ENCODE data around the gene GULP1. TPM values are rescaled to one million over a fixed set of nuclear protein-coding genes. Genes with fewer than 3 reads are reported as not detected.

GULP1 gene
- total and polyA plus RNA-seq, 2 of the 4 experiments (the other 2 are of a cell fraction), result 24.4 to 40.1 TPM

DNA sequence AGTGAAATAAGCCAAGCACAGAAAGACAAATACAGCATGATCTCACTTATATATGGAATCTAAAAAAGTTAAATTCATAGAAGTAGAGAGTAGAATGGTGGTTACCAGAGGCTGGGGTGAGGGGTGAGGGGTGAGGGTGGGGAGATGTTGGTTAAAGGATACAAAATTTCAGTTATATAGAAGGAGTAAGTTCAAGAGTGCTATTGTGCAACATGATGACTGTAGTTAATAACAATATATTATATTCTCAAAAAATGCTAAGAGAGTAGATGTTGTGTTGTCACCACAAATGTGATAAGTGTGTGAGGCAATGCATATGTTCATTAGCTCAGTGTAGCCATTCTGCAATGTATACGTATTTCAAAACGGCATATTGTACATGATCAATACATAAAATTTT, 26.4 kb upstream of the GULP1 start:
- POLR2A ChIA-PET (ENCODE audit: unreplicated experiment), result no interaction called here
- no peak overlapping the region for H3K9ac ChIP-seq (ENCODE audit: low read depth, low read length)
- no CpG with 5 or more reads among the region's 2 CpGs for WGBS, 2 experiments (ENCODE audit: extremely low coverage in 2 of 2, insufficient read length in 1 of 2)

More for the DNA sequence above, 26.4 kb upstream of the GULP1 start:
- BruUV-seq (replicated peaks), result no TSS peak
- Histone ChIP-seq H3K9me3 (ENCODE audit: control insufficient read depth, insufficient read depth, low read length) (no peaks in the 10 kb centered on the region), H4K91ac (ENCODE audit: insufficient read depth, low read depth, low read length) (no peak overlapping the region), H3K14ac (replicated peaks; ENCODE audit: low read depth, low read length) (no peak overlapping the region), H3K36me3 (ENCODE audit: control insufficient read depth, insufficient read depth, low read length) (no peaks in the 10 kb centered on the region), H2AFZ (replicated peaks; ENCODE audit: low read length, poor library complexity) (no peak overlapping the region), H3K23ac (ENCODE audit: low read depth, low read length) (no peak overlapping the region), H2BK5ac (ENCODE audit: low read depth, low read length, poor library complexity, severe bottlenecking) (no peak overlapping the region), H3K4ac (ENCODE audit: low read depth, low read length) (no peak overlapping the region), H3K9me1 (ENCODE audit: insufficient read depth, low read length) (no peaks in the 10 kb centered on the region), H3K4me2 (ENCODE audit: low read depth, low read length) (no peak overlapping the region), H3K4me1 (ENCODE audit: control insufficient read depth, insufficient read depth, low read length) (no peaks in the 10 kb centered on the region), H4K20me1 (ENCODE audit: insufficient read depth, low read length) (no peaks in the 10 kb centered on the region), H4K5ac (ENCODE audit: low read depth, low read length) (no peak overlapping the region), H2BK120ac (ENCODE audit: low read depth, low read length) (no peak overlapping the region), H2BK15ac (ENCODE audit: low read depth, low read length) (no peak overlapping the region), H3K18ac (ENCODE audit: low read depth, low read length) (no peak overlapping the region), H2AK5ac (ENCODE audit: low read depth, low read length) (no peak overlapping the region), H4K8ac (ENCODE audit: low read depth in 2 of 2, low read length in 2 of 2) (no peak overlapping the region), H3K79me1 (ENCODE audit: low read depth in 1 of 2, low read length in 2 of 2) (no peaks in the 10 kb centered on the region), H2AK9ac (replicated peaks; ENCODE audit: low read depth, low read length, poor library complexity) (no peak overlapping the region), H3K56ac (ENCODE audit: extremely low read depth, insufficient read depth, low read length) (no peak overlapping the region), H3K27me3 (ENCODE audit: control insufficient read depth, insufficient read depth, low read length) (no peaks in the 10 kb centered on the region), H3K27ac (ENCODE audit: insufficient read depth, low read length) (no peak overlapping the region), H3K4me3 (ENCODE audit: insufficient read depth, low read depth, low read length) (no peak overlapping the region), H2BK20ac (ENCODE audit: low read depth, low read length) (no peak overlapping the region)
- CTCF ChIA-PET, result no interaction called here
- no peak for DNase-seq
- intact Hi-C loops (cut with micrococcal nuclease) (loop anchor here (10.0 kb wide), 1 partner anchor 281 kb away; no protein-coding TSS in a partner anchor), in situ Hi-C loops (cut with MboI; ENCODE audit: low sequenced_read_pairs) (no loop called here), dilution Hi-C loops (cut with HindIII; ENCODE audit: low sequenced_read_pairs, unreplicated experiment) (no loop called here)
- no peak for TF ChIP-seq RCOR1 (IDR thresholded peaks at IDR 0.05; ENCODE audit: insufficient replicate concordance, low read length)
- TF ChIP-seq CEBPB (IDR thresholded peaks at IDR 0.05; ENCODE audit: low read depth, low read length), result peak; percentile 69
- TF ChIP-seq, protein P1, sequence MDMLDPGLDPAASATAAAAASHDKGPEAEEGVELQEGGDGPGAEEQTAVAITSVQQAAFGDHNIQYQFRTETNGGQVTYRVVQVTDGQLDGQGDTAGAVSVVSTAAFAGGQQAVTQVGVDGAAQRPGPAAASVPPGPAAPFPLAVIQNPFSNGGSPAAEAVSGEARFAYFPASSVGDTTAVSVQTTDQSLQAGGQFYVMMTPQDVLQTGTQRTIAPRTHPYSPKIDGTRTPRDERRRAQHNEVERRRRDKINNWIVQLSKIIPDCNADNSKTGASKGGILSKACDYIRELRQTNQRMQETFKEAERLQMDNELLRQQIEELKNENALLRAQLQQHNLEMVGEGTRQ (IDR thresholded peaks at IDR 0.05; ENCODE audit: low read depth, low read length), result no peak
- no peak for ATAC-seq (ENCODE audit: low read depth)
